ENCODE measurements around the gene CNOT9.

Gene CNOT9

GRCh38 chr2:218618102-218618860 lies 49.6 kb downstream of the CNOT9 start:
- Mint-ChIP-seq H3K27me3 (no peaks in the 10 kb centered on the region), H3K4me1 (ENCODE audit: low read depth) (no peaks in the 10 kb centered on the region), H3K9me3 (no peaks in the 10 kb centered on the region), H3K36me3 (ENCODE audit: low read depth) (no peaks in the 10 kb centered on the region), H3K27ac (no peak overlapping the region), H3K4me3 (no peak overlapping the region)

GRCh38 chr2:218621007-218621406 lies 52.4 kb downstream of the CNOT9 start:
- Mint-ChIP-seq H3K4me1 (ENCODE audit: low read depth) (no peaks in the 10 kb centered on the region), H3K9me3 (no peaks in the 10 kb centered on the region), H3K27me3 (no peaks in the 10 kb centered on the region), H3K4me3 (no peak overlapping the region), H3K27ac (no peak overlapping the region), H3K36me3 (ENCODE audit: low read depth) (no peaks in the 10 kb centered on the region)

GRCh38 chr2:218622606-218623365 lies 54.1 kb downstream of the CNOT9 start:
- no peaks in the 10 kb centered on the region for H3K27me3 Mint-ChIP-seq
- H3K27ac Mint-ChIP-seq, result no peak overlapping the region
- no peaks in the 10 kb centered on the region for H3K9me3 Mint-ChIP-seq
- no peaks in the 10 kb centered on the region for H3K36me3 Mint-ChIP-seq (ENCODE audit: low read depth)
- no peak overlapping the region for H3K4me3 Mint-ChIP-seq
- no peaks in the 10 kb centered on the region for H3K4me1 Mint-ChIP-seq (ENCODE audit: low read depth)

- H3K4me3 Mint-ChIP-seq, result no peak overlapping the region
- H3K27me3 Mint-ChIP-seq, result no peaks in the 10 kb centered on the region
- no peak overlapping the region for H3K27ac Mint-ChIP-seq
- H3K4me1 Mint-ChIP-seq (ENCODE audit: low read depth), result no peaks in the 10 kb centered on the region
- no peaks in the 10 kb centered on the region for H3K36me3 Mint-ChIP-seq (ENCODE audit: low read depth)
- H3K9me3 Mint-ChIP-seq, result no peaks in the 10 kb centered on the region
Observed at GRCh38 chr2:218623366-218623705, 54.7 kb downstream of the CNOT9 start.

- Mint-ChIP-seq H3K9me3 (no peaks in the 10 kb centered on the region), H3K4me3 (no peak overlapping the region), H3K27ac (no peak overlapping the region), H3K4me1 (ENCODE audit: low read depth) (no peaks in the 10 kb centered on the region), H3K27me3 (no peaks in the 10 kb centered on the region), H3K36me3 (ENCODE audit: low read depth) (no peaks in the 10 kb centered on the region)
Observed at GRCh38 chr2:218626369-218626768, 57.7 kb downstream of the CNOT9 start.

GRCh38 chr2:218627939-218628338 lies 59.3 kb downstream of the CNOT9 start:
- Mint-ChIP-seq H3K9me3 (no peaks in the 10 kb centered on the region), H3K27ac (no peak overlapping the region), H3K36me3 (ENCODE audit: low read depth) (peaks cover 3% of the 10 kb centered on the region), H3K4me1 (ENCODE audit: low read depth) (no peaks in the 10 kb centered on the region), H3K27me3 (no peaks in the 10 kb centered on the region), H3K4me3 (no peak overlapping the region)

GRCh38 chr2:218631837-218632236 lies 63.2 kb downstream of the CNOT9 start:
- H3K4me3 Mint-ChIP-seq, result no peak overlapping the region
- peaks cover 27% of the 10 kb centered on the region for H3K36me3 Mint-ChIP-seq (ENCODE audit: low read depth)
- H3K9me3 Mint-ChIP-seq, result no peaks in the 10 kb centered on the region
- H3K4me1 Mint-ChIP-seq (ENCODE audit: low read depth), result no peaks in the 10 kb centered on the region
- no peak overlapping the region for H3K27ac Mint-ChIP-seq
- no peaks in the 10 kb centered on the region for H3K27me3 Mint-ChIP-seq

GRCh38 chr2:218635719-218636118 lies 67.1 kb downstream of the CNOT9 start:
- H3K27me3 Mint-ChIP-seq, result no peaks in the 10 kb centered on the region
- H3K4me1 Mint-ChIP-seq (ENCODE audit: low read depth), result no peaks in the 10 kb centered on the region
- no peaks in the 10 kb centered on the region for H3K9me3 Mint-ChIP-seq
- no peak overlapping the region for H3K4me3 Mint-ChIP-seq
- peaks cover 61% of the 10 kb centered on the region for H3K36me3 Mint-ChIP-seq (ENCODE audit: low read depth)
- no peak overlapping the region for H3K27ac Mint-ChIP-seq

GRCh38 chr2:218638372-218638771 lies 69.7 kb downstream of the CNOT9 start:
- no peak overlapping the region for H3K27ac Mint-ChIP-seq
- no peaks in the 10 kb centered on the region for H3K9me3 Mint-ChIP-seq
- peaks cover 73% of the 10 kb centered on the region for H3K36me3 Mint-ChIP-seq (ENCODE audit: low read depth)
- H3K27me3 Mint-ChIP-seq, result no peaks in the 10 kb centered on the region
- H3K4me3 Mint-ChIP-seq, result no peak overlapping the region
- no peaks in the 10 kb centered on the region for H3K4me1 Mint-ChIP-seq (ENCODE audit: low read depth)

GRCh38 chr2:218642121-218642656 lies 73.5 kb downstream of the CNOT9 start:
- Mint-ChIP-seq H3K27me3 (no peaks in the 10 kb centered on the region), H3K27ac (no peak overlapping the region), H3K4me3 (no peak overlapping the region), H3K36me3 (ENCODE audit: low read depth) (peaks cover 68% of the 10 kb centered on the region), H3K9me3 (no peaks in the 10 kb centered on the region), H3K4me1 (ENCODE audit: low read depth) (no peaks in the 10 kb centered on the region)

- Mint-ChIP-seq H3K27ac (no peak overlapping the region), H3K36me3 (ENCODE audit: low read depth) (peaks cover 68% of the 10 kb centered on the region), H3K4me3 (no peak overlapping the region), H3K9me3 (no peaks in the 10 kb centered on the region), H3K4me1 (ENCODE audit: low read depth) (peaks cover 3% of the 10 kb centered on the region), H3K27me3 (no peaks in the 10 kb centered on the region)
Observed at GRCh38 chr2:218642786-218643185, 74.1 kb downstream of the CNOT9 start.

GRCh38 chr2:218643751-218644310 lies 75.2 kb downstream of the CNOT9 start:
- no peak overlapping the region for H3K27ac Mint-ChIP-seq
- H3K4me1 Mint-ChIP-seq (ENCODE audit: low read depth), result peaks cover 10% of the 10 kb centered on the region
- no peaks in the 10 kb centered on the region for H3K27me3 Mint-ChIP-seq
- no peak overlapping the region for H3K4me3 Mint-ChIP-seq
- no peaks in the 10 kb centered on the region for H3K9me3 Mint-ChIP-seq
- peaks cover 68% of the 10 kb centered on the region for H3K36me3 Mint-ChIP-seq (ENCODE audit: low read depth)

- Mint-ChIP-seq H3K4me3 (no peak overlapping the region), H3K36me3 (ENCODE audit: low read depth) (peaks cover 69% of the 10 kb centered on the region), H3K27ac (no peak overlapping the region), H3K4me1 (ENCODE audit: low read depth) (peaks cover 10% of the 10 kb centered on the region), H3K9me3 (no peaks in the 10 kb centered on the region), H3K27me3 (no peaks in the 10 kb centered on the region)
Observed at GRCh38 chr2:218644721-218645120, 76.1 kb downstream of the CNOT9 start.

- Mint-ChIP-seq H3K27ac (no peak overlapping the region), H3K36me3 (ENCODE audit: low read depth) (peaks cover 70% of the 10 kb centered on the region), H3K9me3 (no peaks in the 10 kb centered on the region), H3K27me3 (no peaks in the 10 kb centered on the region), H3K4me1 (ENCODE audit: low read depth) (peaks cover 10% of the 10 kb centered on the region), H3K4me3 (no peak overlapping the region)
Observed at GRCh38 chr2:218645126-218645525, 76.5 kb downstream of the CNOT9 start.
